ENCODE results near the gene RAPH1. TPM values are rescaled to one million over a fixed set of nuclear protein-coding genes. Genes with fewer than 3 reads are reported as not detected.

Gene RAPH1
- total RNA-seq, 6 experiments from 2014 or later: 23.0 to 91.5 (median 53.4) TPM

- WGBS (ENCODE audit: insufficient coverage, low coverage, low lambda C conversion rate, missing lambda C conversion rate): 85% methylated on average over 6 of the region's 6 CpGs
- Histone ChIP-seq H3K27ac (no peak overlapping the region), H3K36me3 (no peaks in the 10 kb centered on the region), H3K9me3 (no peaks in the 10 kb centered on the region), H3K27me3 (no peaks in the 10 kb centered on the region), H3K4me1 (peaks cover 0 to 14% (median 6%) of the 10 kb centered on the region in 4 donors), H3K4me3 (no peak overlapping the region)
- intact Hi-C loops (cut with DNase I): no loop called here
- ATAC-seq: no peak
- TF ChIP-seq POLR2A (IDR thresholded peaks at IDR 0.05): no peak
- no peak for TF ChIP-seq CTCF (IDR thresholded peaks at IDR 0.05)
- DNase-seq: no peak
Measured at GRCh38 chr2:203574824-203575223, 39.7 kb upstream of the RAPH1 start.

GRCh38 chr2:203572316-203572715, 37.2 kb upstream of the RAPH1 start:
- intact Hi-C loops (cut with DNase I): no loop called here
- no peak for ATAC-seq
- DNase-seq: no peak

GRCh38 chr2:203569677-203570316, 34.7 kb upstream of the RAPH1 start:
- intact Hi-C loops (cut with DNase I): no loop called here
- Histone ChIP-seq H3K4me1 (no peaks in the 10 kb centered on the region), H3K27ac (no peak overlapping the region), H3K4me3 (no peak overlapping the region), H3K27me3 (no peaks in the 10 kb centered on the region), H3K9me3 (no peaks in the 10 kb centered on the region), H3K36me3 (no peaks in the 10 kb centered on the region)
- ATAC-seq: no peak
- DNase-seq: no peak
- TF ChIP-seq POLR2A (IDR thresholded peaks at IDR 0.05) (no peak), CTCF (IDR thresholded peaks at IDR 0.05) (no peak)
- WGBS (ENCODE audit: insufficient coverage, low coverage, low lambda C conversion rate, missing lambda C conversion rate): 63% methylated on average over 7 of the region's 8 CpGs

More at GRCh38 chr2:203572316-203572715, 37.2 kb upstream of the RAPH1 start:
- Histone ChIP-seq H3K9me3 (no peaks in the 10 kb centered on the region), H3K36me3 (no peaks in the 10 kb centered on the region), H3K27me3 (no peaks in the 10 kb centered on the region), H3K4me3 (no peak overlapping the region), H3K4me1 (no peaks in the 10 kb centered on the region), H3K27ac (no peak overlapping the region)
- WGBS (ENCODE audit: insufficient coverage, low coverage, low lambda C conversion rate, missing lambda C conversion rate): 92% methylated on average over 7 of the region's 7 CpGs
- no peak for TF ChIP-seq POLR2A (IDR thresholded peaks at IDR 0.05)
- TF ChIP-seq CTCF (IDR thresholded peaks at IDR 0.05): no peak

GRCh38 chr2:203567691-203568090, 32.6 kb upstream of the RAPH1 start:
- intact Hi-C loops (cut with DNase I): no loop called here
- TF ChIP-seq CTCF (IDR thresholded peaks at IDR 0.05) (no peak), POLR2A (IDR thresholded peaks at IDR 0.05) (no peak)
- 80% methylated on average over 1 of the region's 1 CpG for WGBS (ENCODE audit: insufficient coverage, low coverage, low lambda C conversion rate, missing lambda C conversion rate)
- no peaks in the 10 kb centered on the region for H3K9me3 ChIP-seq
- ATAC-seq (no peak), DNase-seq (no peak)
- no peaks in the 10 kb centered on the region for H3K36me3 ChIP-seq
- H3K4me3 ChIP-seq: no peak overlapping the region
- no peak overlapping the region for H3K27ac ChIP-seq
- no peaks in the 10 kb centered on the region for H3K4me1 ChIP-seq
- no peaks in the 10 kb centered on the region for H3K27me3 ChIP-seq
